ENCODE results near the gene APOL2. TPM values are rescaled to one million over a fixed set of nuclear protein-coding genes. Genes with fewer than 3 reads are reported as not detected.
A peak's percentile ranks its signal among the peaks of the same experiment; 100 is the strongest.
"Not testable (repeated sequence)": the region's sequence is repeated elsewhere in the genome, so short reads cannot be mapped to it uniquely, and the experiment has no call there.

Gene APOL2
- total RNA-seq, 2 donors from 2014 or later = 35.9 to 84.9 TPM

DNA sequence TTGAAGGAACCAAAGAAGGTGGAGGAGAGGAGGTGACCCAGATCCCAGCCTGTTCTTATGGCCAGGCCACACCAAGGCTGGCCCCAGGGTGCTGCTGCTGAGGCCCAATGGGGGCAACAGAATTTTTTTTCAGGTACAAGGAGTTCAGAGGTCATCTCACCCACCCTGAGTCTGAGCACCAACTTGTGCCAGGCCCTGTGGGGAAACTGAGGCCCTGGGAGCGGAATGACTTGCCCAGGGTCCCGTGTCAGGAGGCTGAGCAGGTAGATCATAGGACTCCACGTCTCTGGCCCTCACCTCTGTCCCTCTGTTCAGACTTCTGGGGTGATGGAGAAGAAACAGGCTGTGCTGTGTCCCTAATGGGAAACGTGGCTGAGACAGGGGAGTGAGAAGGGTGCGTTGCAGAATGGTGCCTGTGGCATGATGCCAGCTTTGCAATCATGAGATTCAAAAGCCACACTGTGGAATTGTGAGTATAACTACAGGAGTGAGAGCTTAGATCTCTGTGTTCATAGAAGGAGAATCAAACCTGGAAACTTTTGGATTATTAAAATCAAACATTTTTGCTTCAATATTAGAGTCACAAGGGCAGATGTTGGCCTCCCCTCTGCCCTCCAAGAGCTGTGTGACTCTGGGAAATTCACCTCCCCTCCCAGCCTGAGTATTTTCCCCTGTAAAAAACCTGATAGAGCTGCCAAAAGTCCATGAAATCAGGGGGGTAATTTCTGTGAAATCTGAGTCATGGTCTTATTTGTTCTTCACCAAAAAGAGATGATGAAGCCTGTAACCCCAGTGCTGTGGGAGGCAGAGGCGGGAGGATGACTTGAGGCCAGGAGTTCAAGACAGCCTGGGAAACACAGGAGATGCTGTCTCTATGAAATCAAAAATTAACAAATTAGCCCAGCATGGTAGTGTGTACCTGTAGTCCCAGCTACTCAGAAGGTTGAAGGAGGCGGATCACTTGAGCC lies 14.5 kb upstream of the APOL2 start:
- Histone ChIP-seq H3K27ac (peak overlapping the region; percentile 29 to 61), H3K9me3 (no peaks in the 10 kb centered on the region), H3K36me3 (no peaks in the 10 kb centered on the region), H3K4me1 (ENCODE audit: control insufficient read depth in 1 of 2, low read depth in 2 of 2) (peaks cover 9 to 37% of the 10 kb centered on the region in 2 donors), H3K4me3 (peak overlapping the region; percentile 71), H3K27me3 (replicated peaks; ENCODE audit: insufficient read depth) (no peaks in the 10 kb centered on the region)
- DNase-seq (ENCODE audit: low spot score) = no peak
- no peak for TF ChIP-seq CTCF (IDR thresholded peaks at IDR 0.05)
- ATAC-seq (ENCODE audit: insufficient number of reproducible peaks, low FRiP score, low read depth) = no peak

DNA sequence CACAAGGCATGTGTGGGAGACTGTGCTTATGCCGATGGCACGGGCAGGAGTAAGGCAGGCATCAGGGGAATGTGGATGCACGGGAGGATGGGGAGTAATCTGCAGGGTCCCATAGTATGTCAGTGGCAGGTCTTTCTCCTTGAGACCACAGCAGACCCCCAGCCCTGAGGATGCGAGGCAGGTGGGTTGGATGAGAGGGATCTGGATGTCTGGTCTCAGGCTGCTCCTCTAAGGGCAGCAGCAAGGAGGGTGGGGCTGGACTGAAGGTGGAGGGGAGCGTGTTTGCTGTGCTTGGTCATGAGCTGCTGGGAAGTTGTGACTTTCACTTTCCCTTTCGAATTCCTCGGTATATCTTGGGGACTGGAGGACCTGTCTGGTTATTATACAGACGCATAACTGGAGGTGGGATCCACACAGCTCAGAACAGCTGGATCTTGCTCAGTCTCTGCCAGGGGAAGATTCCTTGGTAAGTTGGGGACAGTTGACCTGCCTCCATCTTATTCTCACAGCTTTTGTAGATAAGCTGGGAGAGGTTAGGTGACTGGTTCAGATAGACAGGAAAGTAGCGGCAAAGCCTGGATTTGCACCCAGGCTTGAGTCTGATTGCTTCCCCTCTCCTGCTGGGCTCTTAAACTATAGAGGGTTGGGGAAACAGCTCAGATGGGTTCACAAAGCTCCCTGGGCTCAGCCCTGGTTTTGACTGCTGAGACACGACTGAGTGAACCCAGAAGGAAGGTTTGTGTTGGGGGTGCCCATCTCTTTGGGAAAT lies 13.6 kb upstream of the APOL2 start, which contains the start of gene APOL1:
Gene APOL1, plus strand, starts transcription at position 380 of the 769 bp plus-strand sequence. CDS start 1,823 bp downstream, outside the sequence.
- H3K4me1 ChIP-seq (ENCODE audit: control insufficient read depth in 1 of 2, low read depth in 2 of 2) = peaks cover 9 to 29% of the 10 kb centered on the region in 2 donors
- ATAC-seq (ENCODE audit: insufficient number of reproducible peaks, low FRiP score, low read depth) = peak; percentile 42
- H3K27me3 ChIP-seq (replicated peaks; ENCODE audit: insufficient read depth) = no peaks in the 10 kb centered on the region
- TF ChIP-seq CTCF (IDR thresholded peaks at IDR 0.05) = no peak
- DNase-seq (ENCODE audit: low spot score) = no peak
- H3K4me3 ChIP-seq = peak within 1 kb of the TSS; percentile 71
- H3K9me3 ChIP-seq = no peaks in the 10 kb centered on the region
- H3K36me3 ChIP-seq = no peaks in the 10 kb centered on the region
- peak within 1 kb of the TSS; percentile 29 to 61 for H3K27ac ChIP-seq

DNA sequence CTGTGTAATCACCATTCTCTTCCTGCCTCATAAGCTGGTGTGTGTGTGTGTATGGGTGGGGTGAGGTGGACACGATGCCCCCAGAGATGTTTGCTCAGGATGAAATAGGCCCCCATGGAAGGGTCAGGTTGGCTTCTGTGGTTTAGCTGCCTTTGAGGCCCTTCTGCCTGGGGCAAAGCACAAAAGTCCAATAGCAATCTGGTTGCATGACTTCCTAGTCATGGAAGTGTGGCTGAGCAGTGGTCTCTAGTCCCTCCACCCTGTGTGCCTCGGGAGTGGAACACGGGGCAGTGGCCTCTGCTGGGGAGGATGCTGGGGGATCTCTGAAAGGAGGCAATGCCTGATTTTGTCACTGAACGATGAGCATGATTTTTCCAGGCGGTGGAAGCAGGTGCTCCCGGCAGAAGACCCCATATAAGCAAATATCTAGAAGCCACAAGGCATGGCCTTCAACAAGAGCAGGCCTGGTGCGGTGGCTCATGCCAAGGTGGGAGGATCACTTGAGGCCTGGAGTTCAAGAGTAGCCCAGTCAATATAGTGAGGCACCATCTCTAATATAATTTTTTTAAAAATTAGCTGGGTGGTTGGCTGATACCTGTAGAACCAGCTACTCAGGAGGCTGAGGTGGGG lies 12.8 kb upstream of the APOL2 start:
- H3K36me3 ChIP-seq; H3K27me3 ChIP-seq (replicated peaks; ENCODE audit: insufficient read depth); ATAC-seq (ENCODE audit: insufficient number of reproducible peaks, low FRiP score, low read depth); H3K9me3 ChIP-seq; DNase-seq (ENCODE audit: low spot score); H3K4me3 ChIP-seq; H3K27ac ChIP-seq: not testable (repeated sequence)
- peaks cover 9 to 28% of the 10 kb centered on the region in 2 donors for H3K4me1 ChIP-seq (ENCODE audit: control insufficient read depth in 1 of 2, low read depth in 2 of 2)

- not testable (repeated sequence) for H3K9me3 ChIP-seq; H3K4me3 ChIP-seq; H3K27me3 ChIP-seq (replicated peaks; ENCODE audit: insufficient read depth); ATAC-seq (ENCODE audit: insufficient number of reproducible peaks, low FRiP score, low read depth); DNase-seq (ENCODE audit: low spot score); H3K36me3 ChIP-seq; H3K27ac ChIP-seq
- H3K4me1 ChIP-seq (ENCODE audit: control insufficient read depth in 1 of 2, low read depth in 2 of 2) = peaks cover 9 to 29% of the 10 kb centered on the region in 2 donors
Measured at GRCh38 chr22:36250292-36250960, 11.1 kb upstream of the APOL2 start.

DNA sequence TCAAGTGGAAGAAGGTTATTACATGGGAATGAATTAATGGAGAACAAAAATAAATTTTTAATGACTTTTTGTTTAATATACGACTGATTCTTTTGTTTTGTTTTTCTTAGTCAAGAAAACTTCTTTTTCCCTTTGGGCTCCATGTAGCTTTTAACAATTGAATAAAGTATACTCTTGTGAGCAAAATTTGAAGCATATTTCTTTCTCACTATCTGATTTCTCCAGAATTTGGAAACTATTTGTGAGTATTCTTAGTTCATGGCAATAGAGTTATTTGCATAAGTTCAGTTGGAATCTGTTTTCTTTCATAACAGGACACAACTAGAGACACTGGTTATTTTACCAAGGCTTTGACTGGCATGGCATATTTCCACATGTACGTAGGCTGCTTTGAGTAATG lies 9.8 kb upstream of the APOL2 start:
- no peak for TF ChIP-seq CTCF (IDR thresholded peaks at IDR 0.05)
- no peaks in the 10 kb centered on the region for H3K36me3 ChIP-seq
- no peak for DNase-seq (ENCODE audit: low spot score)

More for the DNA sequence above, 9.8 kb upstream of the APOL2 start:
- Histone ChIP-seq H3K27me3 (replicated peaks; ENCODE audit: insufficient read depth) (no peaks in the 10 kb centered on the region), H3K27ac (no peak overlapping the region), H3K4me3 (no peak overlapping the region), H3K9me3 (no peaks in the 10 kb centered on the region), H3K4me1 (ENCODE audit: control insufficient read depth in 1 of 2, low read depth in 2 of 2) (peaks cover 14 to 29% of the 10 kb centered on the region in 2 donors)
- no peak for ATAC-seq (ENCODE audit: insufficient number of reproducible peaks, low FRiP score, low read depth)
